A549 (cell line): Measurements from ENCODE around the gene TGM6. TPM values are rescaled to one million over a fixed set of nuclear protein-coding genes. Genes with fewer than 3 reads are reported as not detected.

Experiments used
- ATAC-seq, 2 experiments: fragments of 200-7000 bp in 1 of 2; fragments of >200 bp in 1 of 2; cut with Nextera tagmentation in 1 of 2; cut with Tn5 transposase in 1 of 2; 3 replicates each; pipeline versions ENCODE4 v1.8.0 to v1.9.1; 2018 to 2020; ENCODE audit warnings: mild to moderate bottlenecking in 1 of 2, moderate library complexity in 1 of 2
- CTCF ChIA-PET: fragments of 300-600 bp; sonication (Branson Sonifier 250); formaldehyde crosslinking; extraction: SDS; loops from one replicate; lab custom pipeline; 2021; ENCODE audit warnings: antibody characterized with exemption, inconsistent platforms; lab: Yijun Ruan, JAX
- POLR2A ChIA-PET: fragments of 350-600 bp; formaldehyde crosslinking; extraction: SDS; loops from one replicate; lab custom pipeline; 2021; ENCODE audit warnings: antibody characterized with exemption, inconsistent platforms; lab: Yijun Ruan, JAX
- DNase-seq, 2 experiments: peaks; one replicate each; pipeline versions ENCODE4 v3.0.0 to v3.0.0-alpha.2; 2011 to 2016; ENCODE audit warnings: low read depth in 1 of 2, low spot score in 1 of 2
- FAIRE-seq: peaks from 2 replicates; lab custom pipeline; 2011; peaks lifted over from hg19 to GRCh38; lab: Jason Lieb, UNC
- H3K27ac ChIP-seq, 2 experiments: fragments of >200 bp; sonication (Bioruptor Twin); formaldehyde crosslinking; 3 replicates each; pipeline ENCODE4 v1.5.1; 2016 to 2017
- H3K4me1 ChIP-seq: fragments of >200 bp; sonication (Bioruptor Twin); formaldehyde crosslinking; 3 replicates; pipeline ENCODE4 v1.6.1; 2016
- H3K4me2 ChIP-seq: fragments of >200 bp; sonication (Bioruptor Twin); formaldehyde crosslinking; 3 replicates; pipeline ENCODE4 v1.6.1; 2016
- H3K4me3 ChIP-seq: fragments of >200 bp; sonication (Bioruptor Twin); formaldehyde crosslinking; 3 replicates; pipeline ENCODE4 v1.5.1; 2016
- H3K9me3 ChIP-seq: fragments of >200 bp; sonication (Bioruptor Twin); formaldehyde crosslinking; 3 replicates; pipeline ENCODE4 v1.6.1; 2016
- CBX2 ChIP-seq: fragments of 200-600 bp; sonication (generic); IDR thresholded peaks from 2 replicates; pipeline ENCODE4 v1.6.1; 2016; ENCODE audit warnings: low read depth, mild to moderate bottlenecking, borderline replicate concordance
- CBX8 ChIP-seq: fragments of 200-600 bp; sonication (generic); IDR thresholded peaks from 2 replicates; pipeline ENCODE4 v1.6.1; 2016
- CEBPB ChIP-seq, 2 experiments: fragments of >200 bp in 1 of 2; sonication (Bioruptor Twin) in 1 of 2; formaldehyde crosslinking in 1 of 2; IDR thresholded peaks; 2 replicates each; pipeline ENCODE4 v1.6.1; 2012 to 2016
- EHF ChIP-seq: fragments of 250-450 bp; sonication (Bioruptor Pico); IDR thresholded peaks from 2 replicates; pipeline ENCODE4 v1.5.0; 2020; ENCODE audit warnings: mild to moderate bottlenecking
- EHMT2 ChIP-seq: fragments of 200-600 bp; sonication (generic); IDR thresholded peaks from 2 replicates; pipeline ENCODE4 v1.6.1; 2016; ENCODE audit warnings: antibody characterized with exemption, low read depth, mild to moderate bottlenecking, moderate library complexity
- FOSB ChIP-seq: fragments of 250-450 bp; sonication (Bioruptor Pico); IDR thresholded peaks from 2 replicates; pipeline ENCODE4 v1.5.0; 2020; ENCODE audit warnings: mild to moderate bottlenecking, moderate library complexity
- FOSL2 ChIP-seq, 2 experiments: fragments of 450-650 bp in 1 of 2; fragments of >200 bp in 1 of 2; sonication (Bioruptor Twin) in 1 of 2; formaldehyde crosslinking; IDR thresholded peaks; 2 replicates each; pipeline versions ENCODE4 v1.5.0 to v1.6.1; 2016 to 2020; ENCODE audit warnings: mild to moderate bottlenecking in 1 of 2, moderate library complexity in 1 of 2
- GATA3 ChIP-seq: IDR thresholded peaks from 2 replicates; pipeline ENCODE4 v1.6.1; 2012; ENCODE audit warnings: borderline replicate concordance
- HEYL ChIP-seq: fragments of 250-450 bp; sonication (Bioruptor Pico); IDR thresholded peaks from 2 replicates; pipeline ENCODE4 v1.8.0; 2021; ENCODE audit warnings: mild to moderate bottlenecking, moderate library complexity
- JUNB ChIP-seq: fragments of >200 bp; sonication (Bioruptor Twin); formaldehyde crosslinking; IDR thresholded peaks from 2 replicates; pipeline ENCODE4 v1.6.1; 2016
- KDM1A ChIP-seq: fragments of 200-600 bp; sonication (generic); IDR thresholded peaks from 2 replicates; pipeline ENCODE4 v1.6.1; 2016; ENCODE audit warnings: low read depth, mild to moderate bottlenecking
- MAFK ChIP-seq: fragments of 450-650 bp; IDR thresholded peaks from 2 replicates; pipeline ENCODE4 v1.6.1; 2014; ENCODE audit not compliant: partially characterized antibody
- MYC ChIP-seq: IDR thresholded peaks from 2 replicates; pipeline ENCODE4 v1.6.1; 2012; ENCODE audit warnings: mild to moderate bottlenecking, inconsistent platforms, low read length, improper control_type of control experiment, borderline replicate concordance
- NPAS2 ChIP-seq: fragments of 250-450 bp; sonication (Bioruptor Pico); IDR thresholded peaks from 2 replicates; pipeline ENCODE4 v1.8.0; 2022; ENCODE audit warnings: mild to moderate bottlenecking, moderate library complexity, borderline replicate concordance
- PHF8 ChIP-seq: fragments of 200-600 bp; sonication (generic); IDR thresholded peaks from 2 replicates; pipeline ENCODE4 v1.6.1; 2016; ENCODE audit warnings: low read depth, mild to moderate bottlenecking, antibody characterized with exemption, moderate library complexity, borderline replicate concordance
- POLR2A ChIP-seq: IDR thresholded peaks from 2 replicates; pipeline ENCODE4 v1.6.1; 2012; ENCODE audit warnings: mild to moderate bottlenecking, low read length
- RFX5 ChIP-seq: fragments of 450-650 bp; IDR thresholded peaks from 2 replicates; pipeline ENCODE4 v1.7.1; 2014; ENCODE audit warnings: antibody characterized with exemption, mild to moderate bottlenecking, moderate library complexity
- RNF2 ChIP-seq: fragments of 200-600 bp; sonication (generic); IDR thresholded peaks from 2 replicates; pipeline ENCODE4 v1.6.1; 2016; ENCODE audit warnings: low read depth, mild to moderate bottlenecking, antibody characterized with exemption, moderate library complexity, borderline replicate concordance
- SREBF2 ChIP-seq: fragments of 450-650 bp; IDR thresholded peaks from 2 replicates; pipeline ENCODE4 v1.6.1; 2014; ENCODE audit warnings: mild to moderate bottlenecking, moderate library complexity
- ZC3H11A ChIP-seq: fragments of 450-650 bp; IDR thresholded peaks from 2 replicates; pipeline ENCODE4 v1.6.1; 2014; ENCODE audit warnings: antibody characterized with exemption, mild to moderate bottlenecking
- WGBS: methylation state at CpG from one replicate; pipeline ENCODE4 v1.1.6; 2017; ENCODE audit errors: missing lambda C conversion rate; 5-methylcytosine and 5-hydroxymethylcytosine counted together
- polyA plus RNA-seq, 4 experiments: library from polyadenylated mRNA; depleted of rRNA in 3 of 4; stranded (reverse); fragments of >200 nt; fragmentation: RNase III in 1 of 4; extraction: RNeasy Plus Mini Kit Qiagen cat#74134 plus additional on column Dnase treatment in 1 of 4; gene quantifications; 2 replicates in 3 of 4; 3 replicates in 1 of 4; pipeline ENCODE4 v1.2.3, GENCODE V29; 2011 to 2017
- TF ChIP-seq, protein P1 (sequence below): fragments of 450-650 bp; IDR thresholded peaks from 2 replicates; pipeline ENCODE4 v1.6.1; 2014; ENCODE audit warnings: antibody characterized with exemption
- TF ChIP-seq, protein P2 (sequence below): fragments of >200 bp; sonication (Bioruptor Twin); formaldehyde crosslinking; IDR thresholded peaks from 3 replicates; pipeline ENCODE4 v1.5.1; 2016
- TF ChIP-seq, protein P3 (sequence below): fragments of 150-350 bp; IDR thresholded peaks from 2 replicates; pipeline ENCODE4 v1.6.1; 2014; ENCODE audit warnings: low read depth, mild to moderate bottlenecking, low read length

Gene TGM6
- polyA plus RNA-seq, 2 of the 4 experiments (the other 2 are of a cell fraction) = not detected

- no peak for FAIRE-seq
- Histone ChIP-seq H3K4me3 (no peak overlapping the region), H3K9me3 (peaks cover 8% of the 10 kb centered on the region; the same call in 1 of the 3 replicates), H3K27ac (no peak overlapping the region), H3K4me2 (no peak overlapping the region), H3K4me1 (no peaks in the 10 kb centered on the region)
- ChIA-PET CTCF (interaction anchor here (0.6 to 1.6 kb wide), 10 partner anchors 10 to 923 kb away, joined by 3 to 5 read pairs (median 3); no protein-coding TSS in a partner anchor), POLR2A (interaction anchor here (1.4 kb wide), 1 partner anchor 142 kb away, joined by 3 read pairs; no protein-coding TSS in a partner anchor)
- TF ChIP-seq SREBF2 = no peak
- TF ChIP-seq FOSL2 (IDR thresholded peaks at IDR 0.05) = no peak
- TF ChIP-seq FOSL2 (CRISPR knock-in tag; IDR thresholded peaks at IDR 0.05) = no peak
- TF ChIP-seq CBX2 = no peak
- TF ChIP-seq, protein P1, sequence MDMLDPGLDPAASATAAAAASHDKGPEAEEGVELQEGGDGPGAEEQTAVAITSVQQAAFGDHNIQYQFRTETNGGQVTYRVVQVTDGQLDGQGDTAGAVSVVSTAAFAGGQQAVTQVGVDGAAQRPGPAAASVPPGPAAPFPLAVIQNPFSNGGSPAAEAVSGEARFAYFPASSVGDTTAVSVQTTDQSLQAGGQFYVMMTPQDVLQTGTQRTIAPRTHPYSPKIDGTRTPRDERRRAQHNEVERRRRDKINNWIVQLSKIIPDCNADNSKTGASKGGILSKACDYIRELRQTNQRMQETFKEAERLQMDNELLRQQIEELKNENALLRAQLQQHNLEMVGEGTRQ = no peak
- no peak for TF ChIP-seq PHF8
- no peak for TF ChIP-seq HEYL (CRISPR knock-in tag)
- TF ChIP-seq RNF2 = no peak
- no peak for TF ChIP-seq RFX5
- no peak for TF ChIP-seq EHMT2
- DNase-seq = no peak
- WGBS = 21% methylated on average over 4 of the region's 4 CpGs
- ATAC-seq = no peak
These were observed 30.9 kb upstream of the TGM6 start for GRCh38 chr20:2349801-2350200.

DNA sequence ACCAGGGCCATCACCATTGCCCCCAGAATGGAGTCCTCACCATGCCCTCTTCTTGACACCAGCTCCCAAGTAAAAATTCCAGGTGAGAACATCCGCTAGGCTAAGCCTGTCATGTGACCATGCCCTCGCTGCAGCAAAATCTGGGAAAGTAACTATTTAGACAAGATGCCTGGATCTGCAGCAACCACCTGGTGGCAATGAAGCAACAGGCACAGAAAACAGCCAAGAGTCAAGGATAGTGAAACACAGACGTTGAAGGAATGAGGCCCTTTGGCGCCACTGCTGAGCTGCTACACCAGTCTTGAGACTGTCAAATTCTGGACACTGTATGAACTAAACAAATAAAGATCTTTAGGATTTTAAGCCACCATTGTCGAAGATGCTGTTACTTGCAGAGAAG is 30.1 kb upstream of the TGM6 start:
- POLR2A ChIA-PET = interaction anchor here (1.4 kb wide), 1 partner anchor 143 kb away, joined by 3 read pairs; no protein-coding TSS in a partner anchor
- 57% methylated on average over 5 of the region's 5 CpGs for WGBS
- Histone ChIP-seq H3K27ac (no peak overlapping the region), H3K4me3 (no peak overlapping the region), H3K4me2 (no peak overlapping the region), H3K9me3 (peaks cover 8% of the 10 kb centered on the region; the same call in 1 of the 3 replicates)
- no peak for ATAC-seq
- TF ChIP-seq MAFK (no peak), EHMT2 (no peak), POLR2A (no peak), NPAS2 (CRISPR knock-in tag) (no peak), ZC3H11A (no peak), KDM1A (no peak), CEBPB (IDR thresholded peaks at IDR 0.05) (no peak), RFX5 (no peak), FOSB (no peak), CBX8 (no peak), RNF2 (no peak), GATA3 (no peak), JUNB (no peak), MYC (no peak), EHF (CRISPR knock-in tag) (no peak)
- TF ChIP-seq, protein P2, sequence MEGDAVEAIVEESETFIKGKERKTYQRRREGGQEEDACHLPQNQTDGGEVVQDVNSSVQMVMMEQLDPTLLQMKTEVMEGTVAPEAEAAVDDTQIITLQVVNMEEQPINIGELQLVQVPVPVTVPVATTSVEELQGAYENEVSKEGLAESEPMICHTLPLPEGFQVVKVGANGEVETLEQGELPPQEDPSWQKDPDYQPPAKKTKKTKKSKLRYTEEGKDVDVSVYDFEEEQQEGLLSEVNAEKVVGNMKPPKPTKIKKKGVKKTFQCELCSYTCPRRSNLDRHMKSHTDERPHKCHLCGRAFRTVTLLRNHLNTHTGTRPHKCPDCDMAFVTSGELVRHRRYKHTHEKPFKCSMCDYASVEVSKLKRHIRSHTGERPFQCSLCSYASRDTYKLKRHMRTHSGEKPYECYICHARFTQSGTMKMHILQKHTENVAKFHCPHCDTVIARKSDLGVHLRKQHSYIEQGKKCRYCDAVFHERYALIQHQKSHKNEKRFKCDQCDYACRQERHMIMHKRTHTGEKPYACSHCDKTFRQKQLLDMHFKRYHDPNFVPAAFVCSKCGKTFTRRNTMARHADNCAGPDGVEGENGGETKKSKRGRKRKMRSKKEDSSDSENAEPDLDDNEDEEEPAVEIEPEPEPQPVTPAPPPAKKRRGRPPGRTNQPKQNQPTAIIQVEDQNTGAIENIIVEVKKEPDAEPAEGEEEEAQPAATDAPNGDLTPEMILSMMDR = no peak
- TF ChIP-seq, protein P1 = no peak
- TF ChIP-seq, protein P3, sequence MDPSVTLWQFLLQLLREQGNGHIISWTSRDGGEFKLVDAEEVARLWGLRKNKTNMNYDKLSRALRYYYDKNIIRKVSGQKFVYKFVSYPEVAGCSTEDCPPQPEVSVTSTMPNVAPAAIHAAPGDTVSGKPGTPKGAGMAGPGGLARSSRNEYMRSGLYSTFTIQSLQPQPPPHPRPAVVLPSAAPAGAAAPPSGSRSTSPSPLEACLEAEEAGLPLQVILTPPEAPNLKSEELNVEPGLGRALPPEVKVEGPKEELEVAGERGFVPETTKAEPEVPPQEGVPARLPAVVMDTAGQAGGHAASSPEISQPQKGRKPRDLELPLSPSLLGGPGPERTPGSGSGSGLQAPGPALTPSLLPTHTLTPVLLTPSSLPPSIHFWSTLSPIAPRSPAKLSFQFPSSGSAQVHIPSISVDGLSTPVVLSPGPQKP = no peak
- TF ChIP-seq, all 56 proteins: peak for 0
- DNase-seq (no peak), FAIRE-seq (peak; percentile 7)
- CTCF ChIA-PET = interaction anchor here (0.6 to 1.5 kb wide), 8 partner anchors 11 to 179 kb away, joined by 3 to 5 read pairs (median 4); no protein-coding TSS in a partner anchor
- H3K4me1 ChIP-seq = no peaks in the 10 kb centered on the region
